Adrenal gland (tissue), 9 donors: ENCODE data around the gene RMP24.

Experiments
- DNase-seq, 7 donors: peaks; one replicate each; pipeline ENCODE4 v3.0.0-alpha.2; 2019 to 2020
- H3K27ac ChIP-seq, 5 donors: fragments of 200-600 bp; sonication (generic) in 4 of 5; 1 replicate in 3 of 5; 2 replicates in 2 of 5; pipeline versions ENCODE4 v1.5.1 to v1.8.0; 2016 to 2020; ENCODE audit warnings: mild to moderate bottlenecking in 1 of 5
- H3K27me3 ChIP-seq: fragments of 200-600 bp; 2 replicates; pipeline ENCODE4 v1.8.0; 2021
- H3K36me3 ChIP-seq, 2 donors: fragments of 200-600 bp; replicated peaks in 1 of 2; 1 replicate in 1 of 2; 2 replicates in 1 of 2; pipeline versions ENCODE4 v1.5.1 to v1.8.0; 2018 to 2022
- H3K4me1 ChIP-seq, 2 donors: fragments of 200-600 bp; replicated peaks in 1 of 2; 1 replicate in 1 of 2; 2 replicates in 1 of 2; pipeline versions ENCODE4 v1.5.1 to v1.8.0; 2018 to 2021
- H3K4me3 ChIP-seq, 4 donors: fragments of 200-600 bp; sonication (generic) in 3 of 4; one replicate each; pipeline ENCODE4 v1.5.1; 2016 to 2018
- H3K9me3 ChIP-seq, 3 donors: fragments of 200-600 bp; sonication (generic) in 1 of 3; replicated peaks in 1 of 3; 1 replicate in 2 of 3; 2 replicates in 1 of 3; pipeline versions ENCODE4 v1.5.1 to v1.8.0; 2016 to 2021
- CTCF ChIP-seq, 6 experiments: fragments of 450-650 bp in 4 of 6; fragments of 200-600 bp in 2 of 6; sonication (generic) in 1 of 6; IDR thresholded peaks; 1 replicate in 5 of 6; 2 replicates in 1 of 6; pipeline versions ENCODE4 v1.5.1 to v1.8.0; 2016 to 2021; ENCODE audit warnings: antibody characterized with exemption in 6 of 6, mild to moderate bottlenecking in 2 of 6, moderate library complexity in 1 of 6
- POLR2A ChIP-seq, 2 donors: fragments of 450-650 bp; IDR thresholded peaks; one replicate each; pipeline ENCODE4 v1.6.1; 2017; ENCODE audit warnings: antibody characterized with exemption in 2 of 2, mild to moderate bottlenecking in 2 of 2, moderate library complexity in 1 of 2
- WGBS, 4 donors: extraction: QIAGEN DNeasy Blood & Tissue Kit in 2 of 4; methylation state at CpG; one replicate each; pipeline versions ENCODE4 v1.1.5 to v1.1.7; 2013 to 2017; 5-methylcytosine and 5-hydroxymethylcytosine counted together
- intact Hi-C, 2 donors: fragments of 100-400 bp; cut with DNase I; formaldehyde crosslinking; loops; one replicate each; pipeline versions ENCODE4 v1.14.1 to v1.15.0; 2022 to 2023
- donor health status: healthy with polysubstance abuse.
- donor health status: Bipolar disorder and iron deficiency.
- donor health status: DM: yes; HTN: yes; CAD: no.
- donor health status: DM: no; HTN: no; CAD: no.
- donor health status: DM: no; HTN: no; CAD: no.

The RMP24 gene

GRCh38 chr18:35998967-35999366 is 26.5 kb downstream of the RMP24 start:
- H3K4me3 ChIP-seq, result no peak overlapping the region
- TF ChIP-seq CTCF (IDR thresholded peaks at IDR 0.05) (peak in 4 of 6 experiments; percentile 7 to 26 (median 24)), POLR2A (IDR thresholded peaks at IDR 0.05) (no peak)
- H3K27ac ChIP-seq, result no peak overlapping the region
- H3K36me3 ChIP-seq, result no peaks in the 10 kb centered on the region
- no peaks in the 10 kb centered on the region for H3K4me1 ChIP-seq
- WGBS, 4 donors, result 71 to 95% (median 79%) methylated on average over 1 of the region's 1 CpG
- no peaks in the 10 kb centered on the region for H3K27me3 ChIP-seq
- intact Hi-C loops, result no loop called here
- no peak for DNase-seq
- H3K9me3 ChIP-seq, result no peaks in the 10 kb centered on the region

GRCh38 chr18:35999925-36000324 is 27.4 kb downstream of the RMP24 start:
- no peaks in the 10 kb centered on the region for H3K27me3 ChIP-seq
- H3K36me3 ChIP-seq, result no peaks in the 10 kb centered on the region
- TF ChIP-seq CTCF (IDR thresholded peaks at IDR 0.05), result no peak
- TF ChIP-seq POLR2A (IDR thresholded peaks at IDR 0.05), result no peak
- no peak overlapping the region for H3K27ac ChIP-seq
- no peaks in the 10 kb centered on the region for H3K9me3 ChIP-seq
- intact Hi-C loops, result no loop called here
- H3K4me3 ChIP-seq, result no peak overlapping the region
- no peaks in the 10 kb centered on the region for H3K4me1 ChIP-seq
- WGBS, 4 donors, result 48 to 71% (median 59%) methylated on average over 1 of the region's 1 CpG
- DNase-seq, result no peak

- 90 to 100% (median 97%) methylated on average over 2 of the region's 2 CpGs for WGBS, 4 donors
- H3K4me1 ChIP-seq, result no peaks in the 10 kb centered on the region
- intact Hi-C loops, result no loop called here
- DNase-seq, result no peak
- no peak overlapping the region for H3K4me3 ChIP-seq
- no peaks in the 10 kb centered on the region for H3K9me3 ChIP-seq
- no peak overlapping the region for H3K27ac ChIP-seq
- no peaks in the 10 kb centered on the region for H3K27me3 ChIP-seq
- no peak for TF ChIP-seq POLR2A (IDR thresholded peaks at IDR 0.05)
- TF ChIP-seq CTCF (IDR thresholded peaks at IDR 0.05), result no peak
- H3K36me3 ChIP-seq, result no peaks in the 10 kb centered on the region
Measured at GRCh38 chr18:36006997-36007396, 34.5 kb downstream of the RMP24 start.

- Histone ChIP-seq H3K9me3 (no peaks in the 10 kb centered on the region), H3K27ac (no peak overlapping the region), H3K4me1 (no peaks in the 10 kb centered on the region), H3K4me3 (no peak overlapping the region), H3K27me3 (no peaks in the 10 kb centered on the region), H3K36me3 (no peaks in the 10 kb centered on the region)
- no peak for DNase-seq
- intact Hi-C loops, result no loop called here
- 82 to 85% (median 84%) methylated on average over 3 of the region's 3 CpGs for WGBS, 4 donors
- TF ChIP-seq CTCF (IDR thresholded peaks at IDR 0.05) (no peak), POLR2A (IDR thresholded peaks at IDR 0.05) (no peak)
Measured at GRCh38 chr18:36009214-36009613, 36.7 kb downstream of the RMP24 start.
